ENCODE data around the gene PDZK1.

- no peak for TF ChIP-seq CTCF (IDR thresholded peaks at IDR 0.05 in 8 of 11, conservative IDR thresholded peaks at IDR 0.05 in 3 of 11)
- TF ChIP-seq POLR2A (IDR thresholded peaks at IDR 0.05), result no peak
- TF ChIP-seq POLR2AphosphoS5 (IDR thresholded peaks at IDR 0.05), result no peak
Measured at GRCh38 chr1:145711213-145711651, 4.1 kb upstream of the PDZK1 start.
